ENCODE measurements around the gene MORC2. TPM values are rescaled to one million over a fixed set of nuclear protein-coding genes. Genes with fewer than 3 reads are reported as not detected.

The MORC2 gene
- polyA plus RNA-seq, 1 donor from 2014 or later: 15.1 TPM

DNA sequence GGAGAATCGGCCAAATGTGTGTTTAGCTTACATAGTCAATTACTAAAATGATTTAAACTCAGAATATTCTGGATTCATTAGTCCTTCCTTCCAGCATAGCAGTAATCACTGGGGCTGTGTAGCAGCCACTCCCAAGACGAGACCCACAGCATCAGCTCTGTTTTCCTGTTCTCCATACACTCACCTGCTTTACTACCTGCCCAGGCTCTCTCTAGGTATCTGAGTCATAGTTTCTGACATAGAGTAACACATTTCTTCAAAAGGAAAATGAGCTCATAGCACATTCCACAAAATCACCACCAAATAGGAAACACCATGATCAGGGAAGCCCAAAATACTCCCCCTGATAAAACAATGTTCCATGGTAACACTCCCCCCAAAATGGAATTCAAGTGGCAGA lies 22.9 kb downstream of the MORC2 start:
- Histone ChIP-seq H3K79me2 (replicated peaks; ENCODE audit: insufficient read depth, low read length) (no peaks in the 10 kb centered on the region), H3F3A (ENCODE audit: insufficient read depth, low read length, poor library complexity, severe bottlenecking) (no peaks in the 10 kb centered on the region), H4K20me1 (ENCODE audit: insufficient read depth) (peaks cover 3% of the 10 kb centered on the region), H3K9me3 (ENCODE audit: low read length) (no peaks in the 10 kb centered on the region), H2AFZ (ENCODE audit: low read depth, low read length) (no peak overlapping the region), H3K4me3 (ENCODE audit: low read length) (no peak overlapping the region), H3K27ac (ENCODE audit: low read length) (no peak overlapping the region), H3K4me2 (ENCODE audit: low read length) (no peak overlapping the region), H3K36me3 (ENCODE audit: insufficient read depth, low read length) (peaks cover 21% of the 10 kb centered on the region), H3K27me3 (ENCODE audit: insufficient read depth, low read depth, low read length) (no peaks in the 10 kb centered on the region), H3K9me2 (ENCODE audit: insufficient read depth, low read length) (no peaks in the 10 kb centered on the region), H3K9ac (ENCODE audit: low read length) (no peak overlapping the region)
- TF ChIP-seq MXI1 (conservative IDR thresholded peaks at IDR 0.05; ENCODE audit: poor library complexity, severe bottlenecking) (no peak), TAF1 (IDR thresholded peaks at IDR 0.05; ENCODE audit: low read depth) (no peak), EZH2 (IDR thresholded peaks at IDR 0.05; ENCODE audit: borderline replicate concordance, insufficient read depth, low read length, poor library complexity, severe bottlenecking) (no peak)
- TF ChIP-seq, protein P1, sequence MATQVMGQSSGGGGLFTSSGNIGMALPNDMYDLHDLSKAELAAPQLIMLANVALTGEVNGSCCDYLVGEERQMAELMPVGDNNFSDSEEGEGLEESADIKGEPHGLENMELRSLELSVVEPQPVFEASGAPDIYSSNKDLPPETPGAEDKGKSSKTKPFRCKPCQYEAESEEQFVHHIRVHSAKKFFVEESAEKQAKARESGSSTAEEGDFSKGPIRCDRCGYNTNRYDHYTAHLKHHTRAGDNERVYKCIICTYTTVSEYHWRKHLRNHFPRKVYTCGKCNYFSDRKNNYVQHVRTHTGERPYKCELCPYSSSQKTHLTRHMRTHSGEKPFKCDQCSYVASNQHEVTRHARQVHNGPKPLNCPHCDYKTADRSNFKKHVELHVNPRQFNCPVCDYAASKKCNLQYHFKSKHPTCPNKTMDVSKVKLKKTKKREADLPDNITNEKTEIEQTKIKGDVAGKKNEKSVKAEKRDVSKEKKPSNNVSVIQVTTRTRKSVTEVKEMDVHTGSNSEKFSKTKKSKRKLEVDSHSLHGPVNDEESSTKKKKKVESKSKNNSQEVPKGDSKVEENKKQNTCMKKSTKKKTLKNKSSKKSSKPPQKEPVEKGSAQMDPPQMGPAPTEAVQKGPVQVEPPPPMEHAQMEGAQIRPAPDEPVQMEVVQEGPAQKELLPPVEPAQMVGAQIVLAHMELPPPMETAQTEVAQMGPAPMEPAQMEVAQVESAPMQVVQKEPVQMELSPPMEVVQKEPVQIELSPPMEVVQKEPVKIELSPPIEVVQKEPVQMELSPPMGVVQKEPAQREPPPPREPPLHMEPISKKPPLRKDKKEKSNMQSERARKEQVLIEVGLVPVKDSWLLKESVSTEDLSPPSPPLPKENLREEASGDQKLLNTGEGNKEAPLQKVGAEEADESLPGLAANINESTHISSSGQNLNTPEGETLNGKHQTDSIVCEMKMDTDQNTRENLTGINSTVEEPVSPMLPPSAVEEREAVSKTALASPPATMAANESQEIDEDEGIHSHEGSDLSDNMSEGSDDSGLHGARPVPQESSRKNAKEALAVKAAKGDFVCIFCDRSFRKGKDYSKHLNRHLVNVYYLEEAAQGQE (IDR thresholded peaks at IDR 0.05; ENCODE audit: borderline replicate concordance): no peak
- TF ChIP-seq, protein P2, sequence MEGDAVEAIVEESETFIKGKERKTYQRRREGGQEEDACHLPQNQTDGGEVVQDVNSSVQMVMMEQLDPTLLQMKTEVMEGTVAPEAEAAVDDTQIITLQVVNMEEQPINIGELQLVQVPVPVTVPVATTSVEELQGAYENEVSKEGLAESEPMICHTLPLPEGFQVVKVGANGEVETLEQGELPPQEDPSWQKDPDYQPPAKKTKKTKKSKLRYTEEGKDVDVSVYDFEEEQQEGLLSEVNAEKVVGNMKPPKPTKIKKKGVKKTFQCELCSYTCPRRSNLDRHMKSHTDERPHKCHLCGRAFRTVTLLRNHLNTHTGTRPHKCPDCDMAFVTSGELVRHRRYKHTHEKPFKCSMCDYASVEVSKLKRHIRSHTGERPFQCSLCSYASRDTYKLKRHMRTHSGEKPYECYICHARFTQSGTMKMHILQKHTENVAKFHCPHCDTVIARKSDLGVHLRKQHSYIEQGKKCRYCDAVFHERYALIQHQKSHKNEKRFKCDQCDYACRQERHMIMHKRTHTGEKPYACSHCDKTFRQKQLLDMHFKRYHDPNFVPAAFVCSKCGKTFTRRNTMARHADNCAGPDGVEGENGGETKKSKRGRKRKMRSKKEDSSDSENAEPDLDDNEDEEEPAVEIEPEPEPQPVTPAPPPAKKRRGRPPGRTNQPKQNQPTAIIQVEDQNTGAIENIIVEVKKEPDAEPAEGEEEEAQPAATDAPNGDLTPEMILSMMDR (IDR thresholded peaks at IDR 0.05; ENCODE audit: poor library complexity, severe bottlenecking): no peak

DNA sequence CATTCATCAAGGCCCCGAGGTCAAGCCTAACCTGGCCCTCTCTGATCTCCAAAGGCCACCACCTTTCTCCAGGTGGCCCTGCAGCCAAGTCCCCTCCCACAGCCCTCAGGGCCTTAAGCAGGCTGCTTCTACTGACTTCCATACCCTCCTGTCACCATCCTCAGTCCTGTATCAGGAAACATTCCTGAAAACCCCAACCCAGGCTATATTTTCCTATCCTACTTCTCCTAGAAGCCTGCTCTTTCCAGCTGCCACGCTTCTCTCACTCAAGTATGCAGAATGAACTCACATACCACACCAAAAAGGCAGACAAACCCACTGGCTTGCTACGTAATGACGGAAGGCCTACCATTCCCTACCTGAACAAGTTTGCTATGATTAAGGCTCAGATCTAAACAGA lies 23.6 kb downstream of the MORC2 start:
- H3K27ac ChIP-seq (ENCODE audit: low read length): no peak overlapping the region
- H2AFZ ChIP-seq (ENCODE audit: low read depth, low read length): no peak overlapping the region
- H3K9me2 ChIP-seq (ENCODE audit: insufficient read depth, low read length): no peaks in the 10 kb centered on the region
- H4K20me1 ChIP-seq (ENCODE audit: insufficient read depth): peaks cover 3% of the 10 kb centered on the region
- no peaks in the 10 kb centered on the region for H3F3A ChIP-seq (ENCODE audit: insufficient read depth, low read length, poor library complexity, severe bottlenecking)
- no peak overlapping the region for H3K4me2 ChIP-seq (ENCODE audit: low read length)
- H3K4me3 ChIP-seq (ENCODE audit: low read length): no peak overlapping the region
- no peaks in the 10 kb centered on the region for H3K79me2 ChIP-seq (replicated peaks; ENCODE audit: insufficient read depth, low read length)
- peaks cover 22% of the 10 kb centered on the region for H3K36me3 ChIP-seq (ENCODE audit: insufficient read depth, low read length)
- H3K9ac ChIP-seq (ENCODE audit: low read length): no peak overlapping the region
- H3K9me3 ChIP-seq (ENCODE audit: low read length): no peaks in the 10 kb centered on the region
- TF ChIP-seq, protein P2 (IDR thresholded peaks at IDR 0.05; ENCODE audit: poor library complexity, severe bottlenecking): no peak
- TF ChIP-seq EZH2 (IDR thresholded peaks at IDR 0.05; ENCODE audit: borderline replicate concordance, insufficient read depth, low read length, poor library complexity, severe bottlenecking) (no peak), TAF1 (IDR thresholded peaks at IDR 0.05; ENCODE audit: low read depth) (no peak), EP300 (conservative IDR thresholded peaks at IDR 0.05; ENCODE audit: poor library complexity, severe bottlenecking) (no peak), POLR2AphosphoS5 (IDR thresholded peaks at IDR 0.05) (no peak), RAD21 (conservative IDR thresholded peaks at IDR 0.05) (no peak), MXI1 (conservative IDR thresholded peaks at IDR 0.05; ENCODE audit: poor library complexity, severe bottlenecking) (no peak), SMC3 (conservative IDR thresholded peaks at IDR 0.05; ENCODE audit: poor library complexity) (no peak)
- TF ChIP-seq, protein P1 (IDR thresholded peaks at IDR 0.05; ENCODE audit: borderline replicate concordance): no peak
- no peaks in the 10 kb centered on the region for H3K27me3 ChIP-seq (ENCODE audit: insufficient read depth, low read depth, low read length)

Data from neural cell (in vitro differentiated cells).